Measurements from ENCODE around the gene SLAMF1. TPM values are rescaled to one million over a fixed set of nuclear protein-coding genes. Genes with fewer than 3 reads are reported as not detected.

The SLAMF1 gene
- polyA plus RNA-seq, 3 donors = 0.13 to 0.65 TPM; not detected in 1

- DNase-seq = no peak
- no peak overlapping the region for H2AFZ ChIP-seq (ENCODE audit: insufficient read depth, low read depth, low read length, poor library complexity, severe bottlenecking)
- H3K4me3 ChIP-seq (replicated peaks in 1 of 3; ENCODE audit: low read depth in 2 of 3, low read length in 3 of 3) = no peak overlapping the region
- no peak overlapping the region for H3K9ac ChIP-seq (ENCODE audit: insufficient read depth, low read length, poor library complexity, severe bottlenecking)
- no peaks in the 10 kb centered on the region for H4K20me1 ChIP-seq (ENCODE audit: insufficient read depth, low read length)
- WGBS (ENCODE audit: insufficient coverage) = no CpG with 5 or more reads among the region's 4 CpGs
- peaks cover 98% of the 10 kb centered on the region for H3K79me2 ChIP-seq (ENCODE audit: insufficient read depth, low read length)
- Mint-ChIP-seq H3K9me3 (peaks cover 4 to 9% (median 8%) of the 10 kb centered on the region in 7 donors), H3K27me3 (ENCODE audit: low read depth in 3 of 3) (peaks cover 0 to 2% (median 0%) of the 10 kb centered on the region in 3 donors), H3K4me1 (peaks cover 46% of the 10 kb centered on the region), H3K27ac (peak overlapping the region in 4 of 7 donors; percentile 7 to 82 (median 70)), H3K36me3 (peaks cover 29 to 46% of the 10 kb centered on the region in 2 donors), H3K4me3 (peak overlapping the region in 1 of 2 donors; percentile 14)
- H3K27ac ChIP-seq (ENCODE audit: low read depth in 1 of 2, low read length in 2 of 2) = peak overlapping the region in 1 of 2 donors; percentile 42
- H3K36me3 ChIP-seq (replicated peaks in 1 of 2; ENCODE audit: control insufficient read depth in 1 of 2, insufficient read depth in 2 of 2, low read length in 2 of 2) = peaks cover 7 to 29% of the 10 kb centered on the region in 2 donors
- H3K27me3 ChIP-seq (ENCODE audit: control insufficient read depth in 2 of 2, insufficient read depth in 2 of 2, low read length in 2 of 2) = no peaks in the 10 kb centered on the region
- H3K9me3 ChIP-seq (replicated peaks in 1 of 2; ENCODE audit: control insufficient read depth in 1 of 2, insufficient read depth in 1 of 2, low read length in 2 of 2) = no peaks in the 10 kb centered on the region
- TF ChIP-seq, protein P1, sequence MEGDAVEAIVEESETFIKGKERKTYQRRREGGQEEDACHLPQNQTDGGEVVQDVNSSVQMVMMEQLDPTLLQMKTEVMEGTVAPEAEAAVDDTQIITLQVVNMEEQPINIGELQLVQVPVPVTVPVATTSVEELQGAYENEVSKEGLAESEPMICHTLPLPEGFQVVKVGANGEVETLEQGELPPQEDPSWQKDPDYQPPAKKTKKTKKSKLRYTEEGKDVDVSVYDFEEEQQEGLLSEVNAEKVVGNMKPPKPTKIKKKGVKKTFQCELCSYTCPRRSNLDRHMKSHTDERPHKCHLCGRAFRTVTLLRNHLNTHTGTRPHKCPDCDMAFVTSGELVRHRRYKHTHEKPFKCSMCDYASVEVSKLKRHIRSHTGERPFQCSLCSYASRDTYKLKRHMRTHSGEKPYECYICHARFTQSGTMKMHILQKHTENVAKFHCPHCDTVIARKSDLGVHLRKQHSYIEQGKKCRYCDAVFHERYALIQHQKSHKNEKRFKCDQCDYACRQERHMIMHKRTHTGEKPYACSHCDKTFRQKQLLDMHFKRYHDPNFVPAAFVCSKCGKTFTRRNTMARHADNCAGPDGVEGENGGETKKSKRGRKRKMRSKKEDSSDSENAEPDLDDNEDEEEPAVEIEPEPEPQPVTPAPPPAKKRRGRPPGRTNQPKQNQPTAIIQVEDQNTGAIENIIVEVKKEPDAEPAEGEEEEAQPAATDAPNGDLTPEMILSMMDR (IDR thresholded peaks at IDR 0.05) = no peak
- intact Hi-C loops (cut with micrococcal nuclease) = no loop called here
- H3K4me1 ChIP-seq (ENCODE audit: control insufficient read depth in 1 of 2, insufficient read depth in 2 of 2, low read length in 2 of 2) = peaks cover 16 to 34% of the 10 kb centered on the region in 2 donors
- no peak overlapping the region for H3K4me2 ChIP-seq (replicated peaks; ENCODE audit: extremely low read depth, low read length, poor library complexity, severe bottlenecking)
Observed at GRCh38 chr1:160558660-160559380, 88.0 kb downstream of the SLAMF1 start.

Other genes with a start within 250 kb of the SLAMF1 start
- gene VANGL2, start 246.5 kb downstream of the SLAMF1 start, polyA plus RNA-seq = under 1 TPM in 1 of 3 donors, not detected in 2; 0.01 TPM
- under 1 TPM; 0.32 to 0.72 (median 0.50) TPM for gene SLAMF6, start 123.8 kb downstream of the SLAMF1 start, polyA plus RNA-seq
- gene CD84, start 67.5 kb downstream of the SLAMF1 start, polyA plus RNA-seq = 10 to 100 TPM; 14.5 to 33.5 (median 31.8) TPM
- gene CD48, start 64.8 kb upstream of the SLAMF1 start, polyA plus RNA-seq = 100 to 1,000 TPM; 356 to 688 (median 363) TPM
- 10 to 100 TPM; 15.4 to 16.0 (median 15.8) TPM for gene SLAMF7, start 92.2 kb upstream of the SLAMF1 start, polyA plus RNA-seq
- 1 to 10 TPM; 1.4 to 2.7 (median 1.7) TPM for gene LY9, start 149.1 kb upstream of the SLAMF1 start, polyA plus RNA-seq
- 100 to 1,000 TPM in 2 of 3 donors, 10 to 100 TPM in 1; 62.2 to 116 (median 106) TPM for gene CD244, start 215.8 kb upstream of the SLAMF1 start, polyA plus RNA-seq
- gene ITLN1, start 238.1 kb upstream of the SLAMF1 start, polyA plus RNA-seq = 1 to 10 TPM; 1.2 to 1.6 (median 1.3) TPM

Data from CD14-positive monocyte (primary cell).